Aorta (tissue), 5 donors: ENCODE results near the gene ITGA2B. TPM values are rescaled to one million over a fixed set of nuclear protein-coding genes. Genes with fewer than 3 reads are reported as not detected.
"Not testable (repeated sequence)": the region's sequence is repeated elsewhere in the genome, so short reads cannot be mapped to it uniquely, and the experiment has no call there.

Experiments
- ATAC-seq: fragments of 200-7000 bp; cut with Tn5 transposase; one replicate; pipeline ENCODE4 v1.9.1; 2022; ENCODE audit warnings: moderate library complexity; ENCODE audit not compliant: low FRiP score
- DNase-seq, 2 donors: peaks; one replicate each; pipeline ENCODE4 v3.0.0-alpha.2; 2020
- H3K27ac ChIP-seq, 2 donors: one replicate each; pipeline ENCODE4 v1.5.1; 2013; ENCODE audit warnings: low read length in 2 of 2, mild to moderate bottlenecking in 2 of 2, moderate library complexity in 2 of 2, control low read depth in 1 of 2, inconsistent platforms in 1 of 2, low read depth in 1 of 2
- H3K27me3 ChIP-seq, 2 donors: one replicate each; pipeline ENCODE4 v1.6.1; 2013; ENCODE audit warnings: control low read depth in 1 of 2, low read length in 1 of 2, mild to moderate bottlenecking in 1 of 2, moderate library complexity in 1 of 2; ENCODE audit not compliant: insufficient read depth in 2 of 2, control insufficient read depth in 1 of 2
- H3K36me3 ChIP-seq, 2 donors: one replicate each; pipeline ENCODE4 v1.6.1; 2013; ENCODE audit warnings: control low read depth in 1 of 2, low read length in 1 of 2, mild to moderate bottlenecking in 1 of 2; ENCODE audit not compliant: insufficient read depth in 2 of 2, control insufficient read depth in 1 of 2
- H3K4me1 ChIP-seq, 2 donors: one replicate each; pipeline ENCODE4 v1.6.1; 2013; ENCODE audit warnings: low read length in 2 of 2, control low read depth in 1 of 2, mild to moderate bottlenecking in 1 of 2, moderate library complexity in 1 of 2; ENCODE audit not compliant: insufficient read depth in 2 of 2, control insufficient read depth in 1 of 2
- H3K4me3 ChIP-seq, 2 donors: one replicate each; pipeline ENCODE4 v1.5.1; 2013; ENCODE audit warnings: low read length in 2 of 2, control low read depth in 1 of 2, mild to moderate bottlenecking in 1 of 2
- H3K9me3 ChIP-seq: one replicate; pipeline ENCODE4 v1.6.1; 2013; ENCODE audit warnings: mild to moderate bottlenecking, low read length; ENCODE audit not compliant: control insufficient read depth
- WGBS, 2 donors: extraction: QIAGEN DNeasy Blood & Tissue Kit; methylation state at CpG; one replicate each; pipeline ENCODE4 v1.1.7; 2013; 5-methylcytosine and 5-hydroxymethylcytosine counted together
- intact Hi-C, 2 donors: fragments of 100-400 bp; cut with DNase I; formaldehyde crosslinking; loops; one replicate each; pipeline versions ENCODE4 v1.14.2 to v1.15.0; 2022
- polyA plus RNA-seq, 2 donors: library from polyadenylated mRNA; stranded (reverse); fragments of 200-250 nt; gene quantifications; one replicate each; pipeline ENCODE4 v1.2.3, GENCODE V29; 2013
- total RNA-seq, 2 donors: library from RNA; stranded (reverse); fragmentation: NEBNext Ultra II Directional; extraction: Animal tissue kit (Norgen Biotek cat#: 25700); gene quantifications; one replicate each; pipeline ENCODE4 v1.2.1, GENCODE V29; 2021
- donor health status: healthy with polysubstance abuse.
- donor health status: Bipolar disorder and iron deficiency.
- donor health status: DM: no; HTN: no; CAD: no.
- donor health status: DM: no; HTN: no; CAD: no.
- donor health status: DM: yes; HTN: yes; CAD: no.

Gene ITGA2B
- total and polyA plus RNA-seq, 4 donors, result 0.38 to 3.4 (median 2.2) TPM

DNA sequence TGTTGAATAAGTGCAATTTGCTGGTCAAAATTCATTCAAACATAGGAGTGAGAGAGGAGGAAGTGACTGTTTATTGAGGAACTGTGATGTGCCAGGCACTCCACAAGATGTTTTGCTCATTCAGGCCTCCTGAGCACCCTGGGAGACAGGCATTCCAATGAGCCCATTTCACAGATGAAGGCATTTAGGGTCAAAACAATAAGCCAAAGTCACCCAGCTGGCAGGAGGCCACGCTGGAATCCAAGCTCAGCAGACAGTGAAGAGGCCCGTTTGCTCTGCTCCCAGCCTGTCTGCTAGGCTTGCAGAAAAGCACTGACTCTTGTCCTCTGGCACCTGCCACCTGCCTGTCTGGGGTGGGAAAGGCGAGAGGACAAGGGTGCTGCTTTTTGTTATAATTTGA, 54.7 kb downstream of the ITGA2B start:
- intact Hi-C loops, result no loop called here
- Histone ChIP-seq H3K36me3 (no peaks in the 10 kb centered on the region), H3K4me3 (no peak overlapping the region), H3K27ac (no peak overlapping the region), H3K27me3 (no peaks in the 10 kb centered on the region), H3K9me3 (no peaks in the 10 kb centered on the region), H3K4me1 (no peaks in the 10 kb centered on the region)
- 37 to 48% methylated on average over 3 of the region's 3 CpGs for WGBS, 2 donors
- no peak for DNase-seq
- no peak for ATAC-seq

DNA sequence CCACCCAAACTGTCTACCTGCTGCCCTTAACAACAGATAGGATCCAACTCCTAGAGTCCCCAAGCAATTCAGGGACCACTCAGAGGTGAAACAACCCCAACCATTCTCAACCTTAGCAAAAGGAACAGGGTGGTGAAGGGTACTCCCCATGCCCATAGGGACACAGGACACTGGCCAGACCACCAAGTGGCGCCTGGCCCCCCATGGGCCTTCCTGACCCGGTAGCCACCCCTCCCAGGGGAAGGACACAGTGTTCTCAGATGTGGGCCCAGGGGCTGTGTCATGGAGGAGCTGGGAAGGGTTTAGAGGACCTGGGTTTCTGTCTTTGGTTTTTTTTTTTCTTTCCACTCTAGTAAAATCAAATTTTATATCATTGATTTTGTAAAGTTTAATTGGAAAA, 55.1 kb downstream of the ITGA2B start:
- Histone ChIP-seq H3K27ac (no peak overlapping the region), H3K4me3 (no peak overlapping the region), H3K27me3 (no peaks in the 10 kb centered on the region), H3K4me1 (no peaks in the 10 kb centered on the region), H3K36me3 (no peaks in the 10 kb centered on the region), H3K9me3 (no peaks in the 10 kb centered on the region)
- WGBS, 2 donors, result 55 to 71% methylated on average over 2 of the region's 2 CpGs
- DNase-seq, result no peak
- no peak for ATAC-seq
- intact Hi-C loops, result no loop called here

DNA sequence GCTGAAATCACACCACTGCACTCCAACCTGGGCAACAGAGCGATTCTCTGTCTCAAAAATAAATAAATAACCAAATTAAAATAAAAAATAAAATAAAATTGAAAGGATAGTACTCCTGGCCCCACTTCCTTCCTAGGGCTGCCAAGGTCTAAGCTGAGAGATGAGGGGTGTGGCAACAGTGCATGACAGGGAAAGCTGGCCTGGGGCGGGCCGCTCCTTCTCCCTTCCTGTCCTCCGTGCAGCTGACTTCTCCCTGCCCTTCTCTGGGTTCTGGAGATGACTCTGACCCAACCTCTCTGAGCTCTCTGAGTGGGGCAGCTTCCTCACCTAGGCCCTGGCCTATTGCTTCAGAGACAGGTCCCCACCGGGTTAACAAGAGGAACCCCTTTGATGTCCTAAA, 56.1 kb downstream of the ITGA2B start:
- Histone ChIP-seq H3K9me3 (no peaks in the 10 kb centered on the region), H3K27me3 (no peaks in the 10 kb centered on the region), H3K36me3 (no peaks in the 10 kb centered on the region), H3K4me1 (no peaks in the 10 kb centered on the region), H3K27ac (no peak overlapping the region), H3K4me3 (no peak overlapping the region)
- WGBS, 2 donors, result 80 to 82% methylated on average over 5 of the region's 5 CpGs
- DNase-seq (no peak), ATAC-seq (no peak)
- intact Hi-C loops, result no loop called here

DNA sequence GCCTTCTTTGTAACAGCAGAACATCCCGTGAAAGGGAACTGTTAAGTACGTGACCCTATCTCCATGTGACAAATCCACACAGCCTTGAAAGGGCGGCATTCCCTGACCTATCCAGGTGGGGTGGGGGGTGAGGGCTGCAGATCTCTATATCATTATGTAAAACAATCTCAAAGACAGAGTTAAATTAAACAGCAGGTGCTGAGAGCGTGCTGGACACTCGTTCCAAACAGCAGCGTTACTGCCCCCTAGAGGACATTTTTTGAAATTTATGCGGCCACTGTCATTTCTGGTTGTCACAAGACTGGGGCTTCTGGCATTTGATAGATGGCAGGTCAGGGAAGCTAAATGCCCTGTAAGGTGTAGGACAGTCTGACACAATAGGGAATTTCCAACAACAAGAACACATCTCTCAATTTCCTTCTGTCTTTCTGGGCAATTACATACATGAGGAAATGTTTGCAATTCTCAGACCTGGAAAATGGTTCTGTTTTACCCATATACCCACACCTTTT, 58.1 kb downstream of the ITGA2B start:
- ATAC-seq, result no peak
- no peaks in the 10 kb centered on the region for H3K36me3 ChIP-seq
- no peaks in the 10 kb centered on the region for H3K9me3 ChIP-seq
- no peak overlapping the region for H3K4me3 ChIP-seq
- DNase-seq, result no peak
- H3K4me1 ChIP-seq, result no peaks in the 10 kb centered on the region
- 1 to 3% methylated on average over 7 of the region's 7 CpGs for WGBS, 2 donors
- no peak overlapping the region for H3K27ac ChIP-seq
- intact Hi-C loops, result loop anchor here in 1 of 2 donors (1.0 to 2.0 kb wide), 2 partner anchors 113 to 121 kb away; partner anchors contain the start of gene UBTF
- no peaks in the 10 kb centered on the region for H3K27me3 ChIP-seq

- not testable (repeated sequence) for H3K9me3 ChIP-seq, DNase-seq, H3K27me3 ChIP-seq, H3K36me3 ChIP-seq, H3K27ac ChIP-seq, H3K4me3 ChIP-seq, ATAC-seq, H3K4me1 ChIP-seq
- intact Hi-C loops, result loop anchor here in 1 of 2 donors (2.0 kb wide), 1 partner anchor 111 kb away; the partner anchor contains the start of gene UBTF
- WGBS, 2 donors, result 83 to 86% methylated on average over 5 of the region's 5 CpGs
These were observed 59.2 kb downstream of the ITGA2B start for GRCh38 chr17:44330263-44330662.

- H3K4me1 ChIP-seq, H3K9me3 ChIP-seq, H3K27ac ChIP-seq, H3K27me3 ChIP-seq, H3K4me3 ChIP-seq, intact Hi-C loops, H3K36me3 ChIP-seq, ATAC-seq, DNase-seq: not testable (repeated sequence)
- 82 to 89% methylated on average over 7 of the region's 7 CpGs for WGBS, 2 donors
These were observed 59.9 kb downstream of the ITGA2B start for GRCh38 chr17:44329516-44329915.

DNA sequence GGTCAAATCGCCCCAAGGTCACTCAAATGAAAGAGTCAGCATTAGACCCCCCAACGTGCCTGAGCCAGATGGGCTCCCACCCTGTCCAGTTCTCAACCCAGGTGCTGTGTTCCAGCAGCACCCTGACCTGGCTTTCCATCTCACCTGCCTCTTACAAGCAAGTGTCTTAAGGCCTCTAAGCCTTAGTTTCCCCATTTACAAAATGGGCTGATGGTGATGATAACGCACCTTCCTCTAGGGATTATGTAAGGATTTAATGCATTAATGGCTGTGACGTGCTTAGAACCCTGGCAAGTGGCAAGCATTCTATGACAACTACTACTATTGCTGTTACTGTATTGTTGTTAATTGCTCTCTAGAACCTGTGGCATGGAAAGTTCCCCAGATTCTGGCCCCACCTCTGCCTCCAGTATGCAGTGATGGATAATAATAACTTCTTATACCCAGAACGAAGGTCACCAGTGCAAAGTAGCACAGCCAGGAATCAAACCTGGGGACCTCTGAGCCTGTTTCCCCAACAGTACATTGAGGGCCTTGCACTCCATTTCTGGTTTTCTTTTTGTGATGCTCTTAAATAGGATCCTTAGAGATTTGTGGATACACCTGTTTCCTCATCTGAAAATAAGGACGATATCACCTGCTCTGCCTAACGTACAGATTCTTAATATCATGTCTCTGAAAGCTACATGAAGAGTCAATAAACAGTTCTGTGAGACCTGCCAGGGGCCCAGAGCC, 61.6 kb downstream of the ITGA2B start:
- WGBS, 2 donors, result 77 to 78% methylated on average over 7 of the region's 7 CpGs
- no peaks in the 10 kb centered on the region for H3K9me3 ChIP-seq
- intact Hi-C loops, result no loop called here
- no peaks in the 10 kb centered on the region for H3K4me1 ChIP-seq
- no peaks in the 10 kb centered on the region for H3K27me3 ChIP-seq
- ATAC-seq, result no peak
- H3K4me3 ChIP-seq, result no peak overlapping the region
- no peaks in the 10 kb centered on the region for H3K36me3 ChIP-seq
- H3K27ac ChIP-seq, result no peak overlapping the region
- peak in 1 of 2 donors; percentile 27 for DNase-seq

DNA sequence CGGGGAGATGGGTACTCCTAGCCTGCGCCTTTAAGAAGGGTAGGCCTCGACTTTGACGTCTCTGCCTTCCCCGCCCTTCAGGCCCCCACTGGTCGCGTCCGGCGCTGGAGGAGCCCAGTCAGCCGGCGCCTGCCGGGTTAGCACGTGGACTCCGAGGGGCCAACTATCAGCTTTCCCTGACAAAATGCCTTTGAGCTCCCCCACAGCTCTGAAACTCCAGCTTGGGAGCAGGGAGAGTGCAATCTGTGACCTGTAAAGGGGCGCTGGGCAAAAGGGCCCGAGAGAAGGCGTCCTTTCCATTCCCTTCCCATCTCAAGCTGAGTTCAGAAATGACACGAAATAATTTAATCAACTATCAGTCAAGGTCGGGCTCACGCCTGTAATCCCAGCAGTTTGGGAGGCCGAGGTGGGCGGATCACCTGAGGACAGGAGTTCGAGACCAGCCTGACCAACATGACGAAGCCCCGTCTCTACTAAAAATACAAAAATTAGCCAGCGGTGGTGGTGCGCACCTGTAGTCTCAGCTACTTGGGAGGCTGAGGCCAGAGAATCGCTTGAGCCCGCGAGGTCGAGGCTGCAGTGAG, 62.5 kb downstream of the ITGA2B start:
- Histone ChIP-seq H3K4me3 (no peak overlapping the region), H3K9me3 (no peaks in the 10 kb centered on the region), H3K36me3 (peaks cover 0 to 2% of the 10 kb centered on the region in 2 donors), H3K27ac (no peak overlapping the region), H3K27me3 (no peaks in the 10 kb centered on the region), H3K4me1 (no peaks in the 10 kb centered on the region)
- DNase-seq, result peak; percentile 98
- peak; percentile 93 for ATAC-seq
- WGBS, 2 donors, result 26 to 30% methylated on average over 27 to 31 of the region's 31 CpGs
- intact Hi-C loops, result no loop called here
